ENCODE data around the gene DMRTA2.

DMRTA2 gene

DNA sequence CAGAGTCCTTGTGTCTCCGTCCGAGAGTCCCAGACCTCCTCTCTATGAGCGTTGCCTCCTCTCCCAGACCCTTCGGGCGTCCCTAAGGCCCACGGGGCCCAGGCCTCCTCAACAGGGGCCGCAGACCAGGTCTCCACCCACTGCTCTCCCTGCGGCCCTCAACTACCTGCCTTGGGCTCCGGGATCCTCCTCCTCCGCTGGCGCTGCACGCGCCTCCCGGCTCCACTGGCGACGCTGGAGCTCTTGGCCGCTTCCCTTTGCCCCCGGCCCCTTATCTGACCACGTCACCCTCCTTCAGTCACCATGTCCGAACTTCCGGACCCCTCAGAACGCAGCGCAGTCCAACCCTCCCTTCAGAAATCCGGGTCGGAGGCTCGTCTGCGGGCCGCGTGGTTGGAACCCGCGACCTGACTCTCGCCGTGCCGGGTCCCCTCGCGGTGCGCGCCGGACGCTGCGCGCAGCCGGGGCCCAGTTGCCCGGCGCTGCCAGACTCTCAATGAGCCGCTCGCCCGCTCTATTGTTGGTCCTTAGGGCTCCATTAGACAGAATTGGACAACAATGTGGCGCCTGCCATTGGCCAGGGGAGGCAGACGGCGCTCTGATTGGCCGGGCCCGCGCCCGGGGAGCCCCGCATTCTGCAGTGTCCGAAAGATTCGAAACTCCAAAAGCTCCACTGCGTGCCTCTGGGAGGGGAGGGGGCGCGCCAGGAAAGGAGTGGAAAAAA, at the start of gene DMRTA2:
Gene DMRTA2, minus strand, starts transcription at position 498 of the 724 bp plus-strand sequence. CDS start 1,907 bp downstream, outside the sequence.
- Histone ChIP-seq H3K36me3 (ENCODE audit: insufficient read depth, low read length) (no peaks in the 10 kb centered on the region), H4K20me1 (ENCODE audit: insufficient read depth, low read length) (no peaks in the 10 kb centered on the region), H3K27me3 (ENCODE audit: insufficient read depth, low read length) (no peaks in the 10 kb centered on the region), H3K4me3 (ENCODE audit: low read depth, low read length, poor library complexity, severe bottlenecking) (no peak within 1 kb of the TSS), H3F3A (ENCODE audit: insufficient read depth, low read length) (no peaks in the 10 kb centered on the region), H3K9me3 (ENCODE audit: low read length) (no peaks in the 10 kb centered on the region), H3K9me2 (ENCODE audit: low read depth, low read length) (no peaks in the 10 kb centered on the region), H3K4me2 (ENCODE audit: low read length) (no peak within 1 kb of the TSS), H3K4me1 (ENCODE audit: insufficient read depth, low read length, severe bottlenecking) (no peaks in the 10 kb centered on the region), H3K9ac (ENCODE audit: low read length) (no peak within 1 kb of the TSS), H2AFZ (ENCODE audit: low read length) (no peak within 1 kb of the TSS), H3K79me2 (ENCODE audit: insufficient read depth, low read length) (no peaks in the 10 kb centered on the region), H3K27ac (ENCODE audit: low read depth, low read length, poor library complexity, severe bottlenecking) (no peak within 1 kb of the TSS)
- TF ChIP-seq, protein P1, sequence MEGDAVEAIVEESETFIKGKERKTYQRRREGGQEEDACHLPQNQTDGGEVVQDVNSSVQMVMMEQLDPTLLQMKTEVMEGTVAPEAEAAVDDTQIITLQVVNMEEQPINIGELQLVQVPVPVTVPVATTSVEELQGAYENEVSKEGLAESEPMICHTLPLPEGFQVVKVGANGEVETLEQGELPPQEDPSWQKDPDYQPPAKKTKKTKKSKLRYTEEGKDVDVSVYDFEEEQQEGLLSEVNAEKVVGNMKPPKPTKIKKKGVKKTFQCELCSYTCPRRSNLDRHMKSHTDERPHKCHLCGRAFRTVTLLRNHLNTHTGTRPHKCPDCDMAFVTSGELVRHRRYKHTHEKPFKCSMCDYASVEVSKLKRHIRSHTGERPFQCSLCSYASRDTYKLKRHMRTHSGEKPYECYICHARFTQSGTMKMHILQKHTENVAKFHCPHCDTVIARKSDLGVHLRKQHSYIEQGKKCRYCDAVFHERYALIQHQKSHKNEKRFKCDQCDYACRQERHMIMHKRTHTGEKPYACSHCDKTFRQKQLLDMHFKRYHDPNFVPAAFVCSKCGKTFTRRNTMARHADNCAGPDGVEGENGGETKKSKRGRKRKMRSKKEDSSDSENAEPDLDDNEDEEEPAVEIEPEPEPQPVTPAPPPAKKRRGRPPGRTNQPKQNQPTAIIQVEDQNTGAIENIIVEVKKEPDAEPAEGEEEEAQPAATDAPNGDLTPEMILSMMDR (IDR thresholded peaks at IDR 0.05; ENCODE audit: low read length): no peak
- no peak for TF ChIP-seq EZH2 (IDR thresholded peaks at IDR 0.05; ENCODE audit: borderline replicate concordance, low read length)

DNA sequence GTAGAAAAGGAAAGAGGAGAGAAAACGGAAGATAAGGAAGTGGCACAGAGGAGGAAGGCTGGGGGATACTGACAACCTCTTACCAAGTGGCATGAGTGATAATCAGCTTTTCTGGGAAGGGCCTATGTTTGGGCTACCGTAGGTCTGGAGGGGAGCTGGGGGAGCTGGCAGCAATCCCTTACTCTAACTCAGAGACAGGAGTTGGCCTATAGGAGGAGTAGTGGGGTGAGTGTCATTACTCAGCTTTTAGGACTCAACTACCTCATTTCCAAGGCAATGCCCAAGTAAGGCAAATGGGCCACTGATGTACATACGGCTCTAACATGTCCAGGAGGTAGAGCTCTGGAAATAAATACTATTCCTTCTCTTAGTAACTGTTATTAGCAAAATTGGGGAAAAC, 48.7 kb upstream of the DMRTA2 start:
- Histone ChIP-seq H3K79me2 (ENCODE audit: insufficient read depth, low read length) (no peaks in the 10 kb centered on the region), H3K9me3 (ENCODE audit: low read length) (no peaks in the 10 kb centered on the region), H3K9me2 (ENCODE audit: low read depth, low read length) (no peaks in the 10 kb centered on the region), H3K4me2 (ENCODE audit: low read length) (no peak overlapping the region), H3K27ac (ENCODE audit: low read depth, low read length, poor library complexity, severe bottlenecking) (no peak overlapping the region), H3K4me1 (ENCODE audit: insufficient read depth, low read length, severe bottlenecking) (no peaks in the 10 kb centered on the region), H2AFZ (ENCODE audit: low read length) (no peak overlapping the region), H3F3A (ENCODE audit: insufficient read depth, low read length) (no peaks in the 10 kb centered on the region), H4K20me1 (ENCODE audit: insufficient read depth, low read length) (no peaks in the 10 kb centered on the region), H3K9ac (ENCODE audit: low read length) (no peak overlapping the region), H3K4me3 (ENCODE audit: low read depth, low read length, poor library complexity, severe bottlenecking) (no peak overlapping the region), H3K27me3 (ENCODE audit: insufficient read depth, low read length) (no peaks in the 10 kb centered on the region), H3K36me3 (ENCODE audit: insufficient read depth, low read length) (peaks cover 23% of the 10 kb centered on the region)
- TF ChIP-seq EZH2 (IDR thresholded peaks at IDR 0.05; ENCODE audit: borderline replicate concordance, low read length): no peak
- TF ChIP-seq, protein P1 (IDR thresholded peaks at IDR 0.05; ENCODE audit: low read length): no peak

DNA sequence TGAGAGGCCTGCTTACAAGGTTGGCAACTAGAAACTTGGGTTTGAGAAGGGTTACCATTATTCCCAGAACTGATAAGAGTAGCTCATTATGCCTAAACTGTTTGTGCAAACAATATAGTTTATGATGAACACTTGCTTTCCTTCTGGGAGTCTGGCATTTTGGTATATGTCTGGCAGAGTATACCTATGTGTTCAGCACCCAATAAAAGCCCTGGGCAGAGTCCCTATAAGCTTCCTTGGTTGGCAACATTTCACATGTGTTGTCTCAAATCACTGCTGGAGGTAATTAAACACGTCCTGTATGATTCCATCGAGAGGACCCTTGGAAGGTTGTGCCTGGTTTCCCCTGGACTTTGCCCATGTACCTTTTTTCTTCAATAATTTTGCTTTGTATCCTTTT, 39.7 kb upstream of the DMRTA2 start:
- Histone ChIP-seq H2AFZ (ENCODE audit: low read length) (no peak overlapping the region), H3K4me1 (ENCODE audit: insufficient read depth, low read length, severe bottlenecking) (no peaks in the 10 kb centered on the region), H3K9ac (ENCODE audit: low read length) (no peak overlapping the region), H4K20me1 (ENCODE audit: insufficient read depth, low read length) (no peaks in the 10 kb centered on the region), H3K27ac (ENCODE audit: low read depth, low read length, poor library complexity, severe bottlenecking) (no peak overlapping the region), H3K4me3 (ENCODE audit: low read depth, low read length, poor library complexity, severe bottlenecking) (no peak overlapping the region), H3F3A (ENCODE audit: insufficient read depth, low read length) (no peaks in the 10 kb centered on the region), H3K9me3 (ENCODE audit: low read length) (no peaks in the 10 kb centered on the region), H3K79me2 (ENCODE audit: insufficient read depth, low read length) (no peaks in the 10 kb centered on the region), H3K9me2 (ENCODE audit: low read depth, low read length) (no peaks in the 10 kb centered on the region), H3K36me3 (ENCODE audit: insufficient read depth, low read length) (peaks cover 17% of the 10 kb centered on the region; the same call in 1 of the 2 replicates), H3K27me3 (ENCODE audit: insufficient read depth, low read length) (no peaks in the 10 kb centered on the region), H3K4me2 (ENCODE audit: low read length) (no peak overlapping the region)
- no peak for TF ChIP-seq EZH2 (IDR thresholded peaks at IDR 0.05; ENCODE audit: borderline replicate concordance, low read length)
- TF ChIP-seq, protein P1 (IDR thresholded peaks at IDR 0.05; ENCODE audit: low read length): no peak
